HG03135 (cell line): ENCODE data around the gene SIAH2.
A peak's percentile ranks its signal among the peaks of the same experiment; 100 is the strongest.

Experiments used
- ATAC-seq: cut with Tn5 transposase; IDR thresholded peaks from one replicate; pipeline ENCODE4 v1.9.1; 2021; ENCODE audit warnings: mild to moderate bottlenecking, moderate library complexity; ENCODE audit not compliant: unreplicated experiment

Gene SIAH2

DNA sequence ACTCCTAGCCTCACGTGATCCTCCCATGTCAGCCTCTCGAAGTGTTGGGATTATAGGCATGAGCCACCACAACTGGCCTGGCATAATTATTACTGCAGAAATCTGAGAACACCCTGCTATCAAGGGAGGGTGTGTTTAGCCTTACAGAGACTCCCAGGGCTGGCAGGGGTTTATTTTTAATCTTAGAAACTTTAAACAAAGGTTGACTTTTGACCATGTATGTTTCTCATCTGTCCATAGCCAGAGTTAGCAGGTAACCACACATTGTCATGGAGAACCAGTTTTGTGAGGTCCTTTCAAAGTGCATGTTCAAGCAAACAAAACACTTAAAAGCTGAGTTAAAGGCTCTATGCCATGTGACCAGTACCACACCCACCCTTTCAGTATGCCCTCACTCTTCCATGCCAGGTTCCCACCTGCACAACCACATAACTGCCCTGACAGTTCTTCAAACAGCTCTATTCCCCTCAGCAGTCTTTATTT is 11.1 kb downstream of the SIAH2 start:
- ATAC-seq: no peak

- no peak for ATAC-seq
These were observed 13.7 kb downstream of the SIAH2 start for GRCh38 chr3:150749255-150749654.

DNA sequence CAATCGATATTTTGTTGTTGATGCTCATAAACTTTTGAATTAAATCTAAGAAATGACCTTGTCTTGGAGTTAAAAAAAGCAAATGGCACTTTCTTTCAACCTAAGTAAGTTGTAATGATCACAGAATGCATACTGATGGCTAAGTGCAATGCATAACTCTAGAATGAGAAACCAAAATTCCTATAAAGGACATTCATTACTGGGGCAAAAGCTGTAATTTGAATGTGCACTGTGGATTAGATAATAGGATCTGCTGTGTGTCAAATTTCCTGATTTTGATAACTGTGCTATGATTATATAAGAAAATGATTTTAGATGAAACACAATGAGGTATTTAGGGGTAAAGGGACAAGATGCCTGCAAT is 14.3 kb downstream of the SIAH2 start:
- ATAC-seq: no peak

- ATAC-seq: no peak
These were observed 14.9 kb downstream of the SIAH2 start for GRCh38 chr3:150747886-150748683.

GRCh38 chr3:150746791-150747590 is 16.0 kb downstream of the SIAH2 start:
- ATAC-seq: no peak

GRCh38 chr3:150745832-150746231 is 17.1 kb downstream of the SIAH2 start:
- no peak for ATAC-seq

- no peak for ATAC-seq
These were observed 18.1 kb downstream of the SIAH2 start for GRCh38 chr3:150744919-150745211.

- ATAC-seq: no peak
These were observed 18.7 kb downstream of the SIAH2 start for GRCh38 chr3:150744041-150744918.

DNA sequence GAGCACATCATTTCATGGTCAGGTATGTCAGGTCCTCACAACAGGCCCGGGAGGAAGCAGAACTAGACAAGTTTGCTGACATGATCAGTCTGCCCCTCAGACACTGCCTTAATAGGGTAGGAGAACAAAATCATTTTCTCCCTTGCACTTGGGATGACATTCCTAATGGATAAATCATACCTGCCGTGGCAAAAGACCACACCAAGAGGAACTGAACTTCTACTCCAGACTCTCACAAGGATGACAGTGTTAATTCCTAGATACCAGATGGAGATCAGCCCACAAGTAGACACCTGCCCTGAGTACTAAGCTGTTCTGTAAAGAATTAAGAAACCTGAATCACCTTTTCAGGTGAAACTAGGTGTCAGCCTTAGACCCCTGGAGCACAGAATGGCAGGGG is 19.5 kb downstream of the SIAH2 start:
- no peak for ATAC-seq

DNA sequence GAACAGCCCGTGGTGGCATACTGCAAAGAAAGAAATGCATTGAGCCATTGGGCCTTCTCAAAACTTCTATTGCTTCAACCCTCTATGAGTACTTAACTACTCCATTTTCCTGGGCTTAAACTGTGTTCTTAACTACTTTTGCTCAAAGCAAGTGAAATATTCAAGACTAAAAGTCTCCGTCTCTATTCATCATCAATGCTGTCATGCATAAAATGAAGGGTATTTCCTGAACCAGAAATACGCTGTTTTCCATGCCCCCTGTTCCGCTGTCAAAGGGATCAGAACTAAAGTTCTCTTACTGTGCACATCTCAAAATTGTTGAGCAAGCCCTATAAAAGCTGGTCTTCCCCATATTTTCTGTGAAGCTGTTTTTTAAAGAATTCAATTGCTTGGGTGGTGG is 20.3 kb downstream of the SIAH2 start:
- ATAC-seq: no peak

DNA sequence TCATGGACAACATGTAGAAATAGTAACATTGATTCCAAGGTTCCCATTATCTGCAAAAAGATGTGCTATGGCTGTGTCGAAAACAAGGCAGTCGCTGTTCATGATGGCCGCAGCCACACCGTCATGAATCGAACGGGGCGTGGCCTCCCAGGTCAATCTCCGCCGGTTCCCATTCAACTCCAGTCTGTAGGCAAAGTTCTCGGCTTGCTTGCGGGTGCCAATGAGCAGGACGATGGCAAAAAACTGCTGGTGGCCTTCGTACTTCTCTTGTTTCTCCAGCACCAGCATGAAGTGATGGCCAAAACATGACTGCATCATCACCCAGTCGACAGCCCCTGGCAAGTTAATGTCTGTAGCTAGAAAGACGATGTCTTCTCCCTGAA is 20.8 kb downstream of the SIAH2 start:
- ATAC-seq: no peak

DNA sequence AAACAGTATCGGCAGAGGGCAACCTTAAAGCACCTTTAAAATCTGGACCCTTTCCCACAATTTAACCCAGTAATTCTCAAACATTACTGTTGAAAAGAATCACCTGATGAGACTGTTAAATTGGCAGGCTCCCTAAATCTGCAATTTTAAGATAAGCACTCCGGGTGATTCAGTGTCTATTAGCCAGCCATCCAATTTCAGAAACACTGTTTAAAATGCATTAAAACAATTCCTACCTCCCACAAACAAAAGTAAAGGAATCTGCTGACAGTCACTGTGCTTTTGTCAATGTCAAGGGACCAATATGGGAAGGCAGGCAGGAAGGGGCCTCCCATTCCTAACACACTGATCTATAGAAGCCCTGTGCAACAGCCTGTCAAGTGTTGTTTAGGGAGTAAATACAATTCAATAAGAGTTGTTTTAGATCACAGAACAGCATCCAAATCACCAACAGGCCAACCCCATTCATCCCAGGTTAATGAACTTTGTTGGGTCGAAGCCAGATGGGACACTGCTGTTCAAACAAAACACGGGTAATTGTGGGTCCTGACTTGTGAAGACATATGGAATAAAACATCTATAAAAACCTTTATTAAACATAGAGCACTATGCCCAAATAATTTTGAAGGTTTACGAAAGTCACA is 21.4 kb downstream of the SIAH2 start:
- no peak for ATAC-seq

GRCh38 chr3:150740733-150741496 is 22.1 kb downstream of the SIAH2 start:
- ATAC-seq: no peak

DNA sequence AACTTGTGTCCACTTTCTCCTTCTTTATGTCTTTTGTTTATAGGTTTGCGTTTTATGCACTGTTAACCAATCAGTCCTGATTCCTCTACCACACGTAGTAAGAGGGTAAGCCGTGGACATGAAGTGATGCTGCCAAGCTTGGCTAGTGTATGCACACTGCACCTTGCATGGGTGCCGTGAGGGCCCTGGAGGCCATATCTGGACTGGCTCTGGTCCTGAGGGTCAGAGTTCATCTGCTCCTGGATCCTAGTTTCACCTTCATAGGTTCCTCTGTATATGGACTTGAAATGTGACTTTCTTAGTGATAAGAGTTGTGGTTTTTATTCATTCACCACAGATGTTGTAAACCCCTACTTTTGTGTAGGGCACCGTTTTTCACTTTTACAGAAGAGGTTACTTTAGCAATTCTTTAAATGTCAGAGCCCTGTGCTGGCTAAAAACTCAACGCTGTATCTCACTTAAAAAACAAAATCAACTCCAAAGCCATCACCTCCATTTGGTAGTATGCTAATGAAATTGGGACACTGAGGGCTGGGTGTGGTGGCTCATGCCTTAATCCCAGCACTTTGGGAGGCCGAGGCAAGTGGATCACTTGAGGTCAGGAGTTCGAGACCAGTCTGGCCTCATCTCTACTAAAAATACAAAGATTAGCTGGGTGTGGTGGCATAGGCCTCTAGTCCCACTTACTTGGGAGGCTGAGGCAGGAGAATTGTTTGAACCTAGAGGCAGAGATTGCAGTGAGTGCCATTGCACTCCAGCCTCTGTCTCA is 22.9 kb downstream of the SIAH2 start:
- ATAC-seq: peak; percentile 22

GRCh38 chr3:150739200-150739863 is 23.6 kb downstream of the SIAH2 start:
- peak; percentile 29 for ATAC-seq

- no peak for ATAC-seq
These were observed 24.3 kb downstream of the SIAH2 start for GRCh38 chr3:150738688-150739087.

DNA sequence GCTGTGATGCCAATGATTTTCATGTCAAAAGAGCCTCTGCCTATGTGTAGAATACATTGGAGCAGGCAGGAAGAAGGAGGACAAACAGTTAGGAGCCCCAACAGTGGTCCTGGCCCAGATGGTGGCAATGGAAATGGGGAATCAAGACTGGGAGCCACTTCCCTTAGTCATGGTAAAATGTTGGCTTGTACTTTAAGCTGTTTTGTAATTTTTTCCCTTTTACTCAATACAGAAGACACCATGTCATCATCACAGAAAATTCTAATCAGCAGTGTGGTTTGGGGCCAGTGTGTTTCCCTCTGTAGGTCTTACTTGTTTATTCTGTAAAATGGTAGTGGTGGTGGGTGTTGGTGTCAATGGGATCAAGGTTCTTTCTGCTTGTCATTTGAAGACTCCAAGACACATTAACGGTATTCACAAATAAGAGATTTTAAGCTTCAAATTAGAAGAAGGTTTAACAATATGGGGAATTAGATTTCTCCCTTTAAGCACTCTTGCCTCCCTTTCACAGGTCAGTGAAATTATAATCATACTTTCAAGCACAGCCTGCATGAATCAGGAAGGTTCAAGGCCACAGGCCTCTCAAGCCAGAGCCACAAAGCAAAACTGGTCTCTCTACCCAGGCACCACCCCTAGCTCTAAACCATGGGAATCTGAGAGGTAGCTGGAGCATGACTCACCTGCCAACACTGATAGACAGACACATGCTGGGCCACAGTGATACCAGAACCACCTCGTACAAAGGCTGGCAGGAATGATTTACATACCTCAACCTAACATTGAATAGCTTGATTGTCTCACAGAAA is 24.9 kb downstream of the SIAH2 start:
- peak; percentile 40 for ATAC-seq
